Measurements from ENCODE around the gene RPGR.

The RPGR gene

DNA sequence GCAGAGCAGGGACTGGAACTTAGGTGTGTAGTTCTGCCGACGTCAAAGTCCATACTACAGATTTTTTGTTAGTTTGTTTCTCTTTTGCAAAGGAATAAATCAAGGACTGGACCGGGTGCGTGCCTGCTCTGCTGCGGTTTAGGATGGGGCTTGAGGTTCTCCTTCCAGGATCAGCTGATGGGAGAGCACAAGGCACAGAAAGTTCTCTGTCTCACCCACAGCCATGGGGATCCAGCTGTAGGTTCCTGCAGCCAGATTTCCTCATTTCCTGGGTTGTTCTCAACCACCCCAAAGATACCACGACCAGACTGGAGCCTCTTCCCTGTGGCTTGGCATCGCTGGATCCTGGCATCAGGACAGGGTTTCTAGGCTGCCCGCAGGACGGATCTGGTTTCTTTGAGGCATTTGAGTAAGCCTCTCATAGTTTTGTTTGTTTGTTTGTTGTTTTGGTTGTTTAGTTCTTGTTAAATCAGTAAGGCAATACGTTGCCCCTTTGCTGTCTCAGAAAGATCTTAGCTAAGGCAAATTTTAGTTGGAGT lies 105.8 kb downstream of the RPGR start:
- no peak overlapping the region for H3K4me3 ChIP-seq (ENCODE audit: low read depth, low read length)
- DNase-seq (ENCODE audit: low read depth): no peak
- TF ChIP-seq, protein P1, sequence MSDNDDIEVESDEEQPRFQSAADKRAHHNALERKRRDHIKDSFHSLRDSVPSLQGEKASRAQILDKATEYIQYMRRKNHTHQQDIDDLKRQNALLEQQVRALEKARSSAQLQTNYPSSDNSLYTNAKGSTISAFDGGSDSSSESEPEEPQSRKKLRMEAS (IDR thresholded peaks at IDR 0.05; ENCODE audit: low read depth, low read length): no peak

DNA sequence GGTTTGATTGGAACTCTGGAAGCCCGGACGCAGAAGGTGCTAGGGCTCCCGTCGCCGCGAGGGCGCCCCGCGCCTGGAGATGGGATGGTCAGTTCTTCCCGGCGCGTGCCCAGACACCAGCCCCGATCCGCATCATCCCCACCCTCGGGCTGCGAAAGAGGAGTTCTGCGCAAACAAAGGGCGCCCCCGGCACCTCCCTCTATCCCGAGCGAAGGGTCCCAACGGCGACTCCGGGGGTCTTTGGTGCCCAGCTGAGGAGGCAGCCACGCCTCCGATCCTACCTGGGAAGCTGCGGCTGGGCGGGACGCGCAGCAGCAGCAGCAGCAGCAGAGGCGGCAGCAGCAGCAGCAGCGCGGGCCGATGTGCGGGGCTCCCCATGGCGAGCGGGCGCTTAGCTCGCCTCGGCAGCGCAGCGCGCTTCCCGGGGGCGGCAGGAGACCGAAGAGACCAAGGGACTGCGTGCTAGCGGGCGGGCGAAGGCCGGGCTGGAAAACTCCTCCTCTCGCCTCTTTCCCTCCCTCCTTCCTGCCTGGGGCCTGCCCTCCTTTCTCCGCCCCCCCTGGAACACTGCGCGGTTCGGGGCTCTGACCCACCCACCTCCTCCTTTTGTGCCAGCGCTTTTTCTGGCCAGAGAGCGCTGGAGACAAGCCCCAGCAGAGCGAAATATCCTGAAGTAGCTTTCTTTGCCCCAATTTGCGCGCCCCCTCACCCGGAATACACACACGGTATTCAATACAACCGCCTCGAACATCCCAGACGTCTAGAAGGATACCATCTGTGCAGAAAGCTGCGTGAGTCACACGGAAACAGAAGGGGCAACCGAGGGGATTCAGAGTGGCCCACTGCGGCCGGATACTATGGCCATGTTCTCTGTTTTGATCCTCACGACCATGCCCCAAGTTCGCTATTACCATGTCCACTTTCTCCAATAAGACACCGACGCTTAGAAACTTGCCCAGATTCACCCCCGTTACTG lies 106.6 kb downstream of the RPGR start, which contains the start of gene SRPX:
SRPX (minus strand) TSS at position 457 of the 976 bp plus-strand sequence; CDS start at position 378, 79 bp downstream.
- no peak within 1 kb of the TSS for H3K4me3 ChIP-seq (ENCODE audit: low read depth, low read length)
- TF ChIP-seq, protein P2, sequence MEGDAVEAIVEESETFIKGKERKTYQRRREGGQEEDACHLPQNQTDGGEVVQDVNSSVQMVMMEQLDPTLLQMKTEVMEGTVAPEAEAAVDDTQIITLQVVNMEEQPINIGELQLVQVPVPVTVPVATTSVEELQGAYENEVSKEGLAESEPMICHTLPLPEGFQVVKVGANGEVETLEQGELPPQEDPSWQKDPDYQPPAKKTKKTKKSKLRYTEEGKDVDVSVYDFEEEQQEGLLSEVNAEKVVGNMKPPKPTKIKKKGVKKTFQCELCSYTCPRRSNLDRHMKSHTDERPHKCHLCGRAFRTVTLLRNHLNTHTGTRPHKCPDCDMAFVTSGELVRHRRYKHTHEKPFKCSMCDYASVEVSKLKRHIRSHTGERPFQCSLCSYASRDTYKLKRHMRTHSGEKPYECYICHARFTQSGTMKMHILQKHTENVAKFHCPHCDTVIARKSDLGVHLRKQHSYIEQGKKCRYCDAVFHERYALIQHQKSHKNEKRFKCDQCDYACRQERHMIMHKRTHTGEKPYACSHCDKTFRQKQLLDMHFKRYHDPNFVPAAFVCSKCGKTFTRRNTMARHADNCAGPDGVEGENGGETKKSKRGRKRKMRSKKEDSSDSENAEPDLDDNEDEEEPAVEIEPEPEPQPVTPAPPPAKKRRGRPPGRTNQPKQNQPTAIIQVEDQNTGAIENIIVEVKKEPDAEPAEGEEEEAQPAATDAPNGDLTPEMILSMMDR (IDR thresholded peaks at IDR 0.05; ENCODE audit: low read depth, low read length): no peak
- TF ChIP-seq, protein P1 (IDR thresholded peaks at IDR 0.05; ENCODE audit: low read depth, low read length): no peak
- no peak for TF ChIP-seq MYC (IDR thresholded peaks at IDR 0.05; ENCODE audit: low read depth, low read length)
- TF ChIP-seq POLR2A (IDR thresholded peaks at IDR 0.05; ENCODE audit: extremely low read depth, insufficient read length): no peak
- DNase-seq (ENCODE audit: low read depth): peak; percentile 3

DNA sequence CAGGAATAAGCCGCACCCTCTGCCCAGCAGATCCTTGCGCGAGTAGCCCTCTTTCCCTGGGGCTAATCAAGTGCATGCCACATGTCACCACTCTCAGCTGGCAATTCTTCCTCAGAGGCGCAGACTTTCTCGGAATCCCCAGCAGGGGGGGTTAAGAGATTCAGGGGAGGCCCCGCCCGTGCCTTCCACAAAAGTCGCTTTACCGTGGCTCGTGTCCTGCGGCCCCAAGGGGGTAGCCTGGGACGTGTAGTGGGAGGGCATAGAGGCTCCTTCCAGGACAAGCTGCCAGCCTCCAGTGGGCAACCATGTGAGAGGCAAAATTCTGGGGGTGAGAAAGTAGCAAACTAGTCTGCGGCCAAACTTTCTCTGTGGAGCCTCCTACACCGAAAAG lies 107.3 kb downstream of the RPGR start:
- TF ChIP-seq MYC (IDR thresholded peaks at IDR 0.05; ENCODE audit: low read depth, low read length): no peak
- TF ChIP-seq, protein P2 (IDR thresholded peaks at IDR 0.05; ENCODE audit: low read depth, low read length): peak; percentile 10
- peak; percentile 52 for DNase-seq (ENCODE audit: low read depth)
- no peak overlapping the region for H3K4me3 ChIP-seq (ENCODE audit: low read depth, low read length)
